Prostate gland (tissue), 2 donors: ENCODE results near the gene RIPK1.

Source experiments
- CTCF ChIP-seq, 4 experiments: fragments of 200-600 bp in 2 of 4; fragments of 450-650 bp in 2 of 4; sonication (generic) in 2 of 4; IDR thresholded peaks; 1 replicate in 3 of 4; 2 replicates in 1 of 4; pipeline ENCODE4 v1.5.1; 2016 to 2019; ENCODE audit warnings: antibody characterized with exemption in 4 of 4, mild to moderate bottlenecking in 2 of 4, moderate library complexity in 2 of 4
- POLR2A ChIP-seq: fragments of 450-650 bp; IDR thresholded peaks from one replicate; pipeline ENCODE4 v1.6.1; 2016; ENCODE audit warnings: antibody characterized with exemption, mild to moderate bottlenecking

GRCh38 chr6:3086282-3086946, 18.1 kb downstream of the RIPK1 start:
- TF ChIP-seq CTCF (IDR thresholded peaks at IDR 0.05) = no peak
- TF ChIP-seq POLR2A = no peak
